IMR-90 (cell line): Measurements from ENCODE around the gene FALEC. TPM values are rescaled to one million over a fixed set of nuclear protein-coding genes. Genes with fewer than 3 reads are reported as not detected.

Experiments used
- microRNA-seq, 2 experiments: library from miRNA; stranded (forward) in 1 of 2; unstranded in 1 of 2; fragments of 10-50 nt in 1 of 2; fragments of <30 nt in 1 of 2; gene quantifications in 1 of 2; microRNA quantifications in 1 of 2; one replicate each; pipeline versions ENCODE3 to v1.1.0; 2013 to 2020; ENCODE audit not compliant: insufficient read depth in 1 of 2, insufficient read length in 1 of 2, unreplicated experiment in 1 of 2
- polyA plus RNA-seq, 3 experiments: library from polyadenylated mRNA; depleted of rRNA; stranded (reverse); fragments of >200 nt; gene quantifications; 2 replicates each; pipeline ENCODE4 v1.2.3, GENCODE V29; 2012; ENCODE audit warnings: low replicate concordance in 1 of 3
- small RNA-seq, 5 experiments: library from RNA; depleted of rRNA; stranded (forward); fragments of <200 nt; gene quantifications; one replicate each; pipeline ENCODE3, GENCODE V24; 2012
- total RNA-seq: library from RNA; depleted of rRNA; stranded (reverse); fragments of >200 nt; gene quantifications from 2 replicates; pipeline ENCODE4 v1.2.3, GENCODE V29; 2012; rRNA removed

FALEC gene
- total and polyA plus RNA-seq, 2 of the 4 experiments (the other 2 are of a cell fraction): not detected

Small RNAs within 50 kb of the gene (microRNA-seq; reads per million reads assigned to microRNA genes)
- gene MIR4257 (ENCODE audit: insufficient read depth in 1 of 2, insufficient read length in 1 of 2, unreplicated experiment in 1 of 2) (0 reads per million in 2 experiments), gene MIR6878 (ENCODE audit: unreplicated experiment) (not detected), gene RN7SL473P (ENCODE audit: insufficient read depth, insufficient read length) (not detected), gene RN7SL600P (ENCODE audit: insufficient read depth, insufficient read length) (not detected)

Small RNAs within 50 kb of the gene (small RNA-seq; reads per million reads assigned to genes)
- gene MIR4257 (0 reads per million in 5 experiments), gene RN7SL473P (0 to 0.04 (median 0) reads per million in 5 experiments), gene RN7SL600P (0 to 0.59 (median 0.15) reads per million in 5 experiments)

Other genes starting within 250 kb of the FALEC start
- 61.9 and 62.0 TPM in 2 replicates for gene APH1A, start 246.7 kb upstream of the FALEC start, total RNA-seq
- 92.1 and 94.2 TPM in 2 replicates for gene APH1A, start 246.7 kb upstream of the FALEC start, polyA plus RNA-seq (2012; rRNA removed)
- gene C1orf54, start 243.0 kb upstream of the FALEC start, total RNA-seq: 30.3 and 33.5 TPM in 2 replicates
- 39.6 and 44.2 TPM in 2 replicates for gene C1orf54, start 243.0 kb upstream of the FALEC start, polyA plus RNA-seq (2012; rRNA removed)
- gene CIART, start 233.2 kb upstream of the FALEC start, total RNA-seq: 13.9 and 18.1 TPM in 2 replicates
- gene CIART, start 233.2 kb upstream of the FALEC start, polyA plus RNA-seq (2012; rRNA removed): 15.5 and 16.5 TPM in 2 replicates
- 45.5 and 52.3 TPM in 2 replicates for gene MRPS21, start 221.9 kb upstream of the FALEC start, total RNA-seq
- gene MRPS21, start 221.9 kb upstream of the FALEC start, polyA plus RNA-seq (2012; rRNA removed): 74.6 and 76.6 TPM in 2 replicates
- gene PRPF3, start 194.2 kb upstream of the FALEC start, total RNA-seq: 52.9 and 63.3 TPM in 2 replicates
- gene PRPF3, start 194.2 kb upstream of the FALEC start, polyA plus RNA-seq (2012; rRNA removed): 33.3 and 40.8 TPM in 2 replicates
- 3.9 and 5.3 TPM in 2 replicates for gene RPRD2, start 151.6 kb upstream of the FALEC start, total RNA-seq
- 11.6 and 13.9 TPM in 2 replicates for gene RPRD2, start 151.6 kb upstream of the FALEC start, polyA plus RNA-seq (2012; rRNA removed)
- gene TARS2, start 28.3 kb upstream of the FALEC start, total RNA-seq: 10.9 and 12.2 TPM in 2 replicates
- gene TARS2, start 28.3 kb upstream of the FALEC start, polyA plus RNA-seq (2012; rRNA removed): 20.4 and 21.8 TPM in 2 replicates
- 17.2 and 20.1 TPM in 2 replicates for gene ECM1, start 7.6 kb upstream of the FALEC start, total RNA-seq
- gene ECM1, start 7.6 kb upstream of the FALEC start, polyA plus RNA-seq (2012; rRNA removed): 230 and 264 TPM in 2 replicates
- 0.54 and 0.56 TPM in 2 replicates for gene ADAMTSL4, start 33.7 kb downstream of the FALEC start, total RNA-seq
- 11.3 and 12.2 TPM in 2 replicates for gene ADAMTSL4, start 33.7 kb downstream of the FALEC start, polyA plus RNA-seq (2012; rRNA removed)
- 142 and 212 TPM in 2 replicates for gene MCL1, start 63.9 kb downstream of the FALEC start, total RNA-seq
- gene MCL1, start 63.9 kb downstream of the FALEC start, polyA plus RNA-seq (2012; rRNA removed): 79.5 and 88.4 TPM in 2 replicates
- gene ENSA, start 113.9 kb downstream of the FALEC start, total RNA-seq: 53.2 and 62.8 TPM in 2 replicates
- gene ENSA, start 113.9 kb downstream of the FALEC start, polyA plus RNA-seq (2012; rRNA removed): 89.4 and 96.5 TPM in 2 replicates
- 9.5 and 11.7 TPM in 2 replicates for gene GOLPH3L, start 181.4 kb downstream of the FALEC start, total RNA-seq
- 8.7 and 11.0 TPM in 2 replicates for gene GOLPH3L, start 181.4 kb downstream of the FALEC start, polyA plus RNA-seq (2012; rRNA removed)
- gene HORMAD1, start 205.1 kb downstream of the FALEC start, total RNA-seq: not detected in 2 replicates
- gene HORMAD1, start 205.1 kb downstream of the FALEC start, polyA plus RNA-seq (2012; rRNA removed): not detected in 2 replicates